NT2/D1 (cell line): Measurements from ENCODE around the gene FSD1.

Experiments used
- DNase-seq: peaks from one replicate; pipeline ENCODE4 v3.0.0-alpha.2; 2011; ENCODE audit warnings: low read depth, low spot score
- H3K27me3 ChIP-seq: 2 replicates; pipeline ENCODE4 v1.6.0; 2011; ENCODE audit warnings: mild to moderate bottlenecking; ENCODE audit not compliant: insufficient read length, insufficient read depth
- H3K36me3 ChIP-seq: 2 replicates; pipeline ENCODE4 v1.6.1; 2011; ENCODE audit warnings: mild to moderate bottlenecking, low read length, mixed read lengths; ENCODE audit not compliant: insufficient read depth, insufficient read length
- H3K4me1 ChIP-seq: 2 replicates; pipeline ENCODE4 v1.5.1; 2011; ENCODE audit not compliant: insufficient read depth, insufficient read length
- H3K4me3 ChIP-seq: 2 replicates; pipeline ENCODE4 v1.5.1; 2011; ENCODE audit warnings: low read depth; ENCODE audit not compliant: insufficient read length
- H3K9ac ChIP-seq: 2 replicates; pipeline ENCODE4 v1.6.0; 2011; ENCODE audit warnings: low read depth; ENCODE audit not compliant: insufficient read length
- H3K9me3 ChIP-seq: 2 replicates; pipeline ENCODE4 v1.5.1; 2011; ENCODE audit warnings: mild to moderate bottlenecking, low read length; ENCODE audit not compliant: insufficient read depth
- SUZ12 ChIP-seq: IDR thresholded peaks from 2 replicates; pipeline ENCODE4 v1.6.1; 2011; ENCODE audit not compliant: insufficient read length, insufficient read depth; ENCODE audit errors: extremely low read depth
- YY1 ChIP-seq: IDR thresholded peaks from 2 replicates; pipeline ENCODE4 v1.6.1; 2011; ENCODE audit not compliant: insufficient read length, insufficient read depth
- ZNF274 ChIP-seq: IDR thresholded peaks from 2 replicates; pipeline ENCODE4 v1.6.1; 2011; ENCODE audit warnings: mild to moderate bottlenecking, low read depth, low read length

FSD1 gene

GRCh38 chr19:4304538-4305256 lies at the start of gene FSD1:
TSS of gene FSD1 (plus strand) at chr19:4304598. CDS start at chr19:4304747, 149 bp downstream.
- no peaks in the 10 kb centered on the region for H3K9me3 ChIP-seq
- H3K36me3 ChIP-seq = peaks cover 13% of the 10 kb centered on the region
- DNase-seq = no peak
- no peaks in the 10 kb centered on the region for H3K27me3 ChIP-seq
- H3K4me3 ChIP-seq = peak within 1 kb of the TSS; percentile 21
- no peak for TF ChIP-seq SUZ12
- no peak for TF ChIP-seq ZNF274
- TF ChIP-seq YY1 = no peak
- no peak within 1 kb of the TSS for H3K9ac ChIP-seq
- H3K4me1 ChIP-seq = peaks cover 14% of the 10 kb centered on the region

GRCh38 chr19:4256563-4256962 lies 47.8 kb upstream of the FSD1 start:
- Histone ChIP-seq H3K9me3 (peaks cover 13% of the 10 kb centered on the region; the same call in 1 of the 2 replicates), H3K4me1 (no peaks in the 10 kb centered on the region), H3K9ac (no peak overlapping the region), H3K4me3 (no peak overlapping the region), H3K36me3 (peaks cover 70% of the 10 kb centered on the region), H3K27me3 (no peaks in the 10 kb centered on the region)
- DNase-seq = no peak
- TF ChIP-seq ZNF274 (no peak), SUZ12 (no peak), YY1 (no peak)

GRCh38 chr19:4257025-4257424 lies 47.4 kb upstream of the FSD1 start:
- H3K36me3 ChIP-seq = peaks cover 71% of the 10 kb centered on the region
- TF ChIP-seq ZNF274 = no peak
- no peak for TF ChIP-seq YY1
- no peak for TF ChIP-seq SUZ12
- H3K4me1 ChIP-seq = no peaks in the 10 kb centered on the region
- H3K9me3 ChIP-seq = peaks cover 13% of the 10 kb centered on the region; the same call in 1 of the 2 replicates
- no peak overlapping the region for H3K4me3 ChIP-seq
- no peak overlapping the region for H3K9ac ChIP-seq
- no peak for DNase-seq
- H3K27me3 ChIP-seq = no peaks in the 10 kb centered on the region

- Histone ChIP-seq H3K9me3 (peaks cover 13% of the 10 kb centered on the region; the same call in 1 of the 2 replicates), H3K27me3 (no peaks in the 10 kb centered on the region), H3K4me1 (no peaks in the 10 kb centered on the region), H3K36me3 (peaks cover 74% of the 10 kb centered on the region), H3K9ac (peak overlapping the region; percentile 26), H3K4me3 (no peak overlapping the region)
- no peak for DNase-seq
- TF ChIP-seq SUZ12 (no peak), ZNF274 (no peak), YY1 (no peak)
Measured at GRCh38 chr19:4258181-4258580, 46.2 kb upstream of the FSD1 start.

GRCh38 chr19:4260613-4261191 lies 43.7 kb upstream of the FSD1 start:
- H3K27me3 ChIP-seq = no peaks in the 10 kb centered on the region
- TF ChIP-seq YY1 (no peak), SUZ12 (no peak), ZNF274 (no peak)
- DNase-seq = no peak
- peaks cover 71% of the 10 kb centered on the region for H3K36me3 ChIP-seq
- no peak overlapping the region for H3K4me3 ChIP-seq
- peaks cover 12% of the 10 kb centered on the region; the same call in 1 of the 2 replicates for H3K9me3 ChIP-seq
- no peak overlapping the region for H3K9ac ChIP-seq
- H3K4me1 ChIP-seq = no peaks in the 10 kb centered on the region

- Histone ChIP-seq H3K4me3 (no peak overlapping the region), H3K27me3 (no peaks in the 10 kb centered on the region), H3K9me3 (no peaks in the 10 kb centered on the region), H3K4me1 (peaks cover 4% of the 10 kb centered on the region), H3K36me3 (peaks cover 70% of the 10 kb centered on the region), H3K9ac (no peak overlapping the region)
- TF ChIP-seq ZNF274 = no peak
- TF ChIP-seq YY1 = no peak
- no peak for DNase-seq
Measured at GRCh38 chr19:4264812-4265211, 39.6 kb upstream of the FSD1 start.

- no peaks in the 10 kb centered on the region for H3K9me3 ChIP-seq
- H3K4me1 ChIP-seq = peaks cover 4% of the 10 kb centered on the region
- no peaks in the 10 kb centered on the region for H3K27me3 ChIP-seq
- H3K9ac ChIP-seq = no peak overlapping the region
- peaks cover 69% of the 10 kb centered on the region for H3K36me3 ChIP-seq
- no peak for DNase-seq
- TF ChIP-seq ZNF274 (no peak), YY1 (no peak), SUZ12 (no peak)
- no peak overlapping the region for H3K4me3 ChIP-seq
Measured at GRCh38 chr19:4266253-4267000, 38.0 kb upstream of the FSD1 start.
